Activated CD4-positive, alpha-beta T cell treated with anti-CD3 and anti-CD28 coated beads, Interleukin-2, amount 50 U/mL, for 16 hours (primary cell): ENCODE measurements around the gene LAMC3.
"Not testable (repeated sequence)": the region's sequence is repeated elsewhere in the genome, so short reads cannot be mapped to it uniquely, and the experiment has no call there.

Experiments
- DNase-seq: peaks from one replicate; pipeline ENCODE4 v3.0.0-alpha.2; 2020

Gene LAMC3

DNA sequence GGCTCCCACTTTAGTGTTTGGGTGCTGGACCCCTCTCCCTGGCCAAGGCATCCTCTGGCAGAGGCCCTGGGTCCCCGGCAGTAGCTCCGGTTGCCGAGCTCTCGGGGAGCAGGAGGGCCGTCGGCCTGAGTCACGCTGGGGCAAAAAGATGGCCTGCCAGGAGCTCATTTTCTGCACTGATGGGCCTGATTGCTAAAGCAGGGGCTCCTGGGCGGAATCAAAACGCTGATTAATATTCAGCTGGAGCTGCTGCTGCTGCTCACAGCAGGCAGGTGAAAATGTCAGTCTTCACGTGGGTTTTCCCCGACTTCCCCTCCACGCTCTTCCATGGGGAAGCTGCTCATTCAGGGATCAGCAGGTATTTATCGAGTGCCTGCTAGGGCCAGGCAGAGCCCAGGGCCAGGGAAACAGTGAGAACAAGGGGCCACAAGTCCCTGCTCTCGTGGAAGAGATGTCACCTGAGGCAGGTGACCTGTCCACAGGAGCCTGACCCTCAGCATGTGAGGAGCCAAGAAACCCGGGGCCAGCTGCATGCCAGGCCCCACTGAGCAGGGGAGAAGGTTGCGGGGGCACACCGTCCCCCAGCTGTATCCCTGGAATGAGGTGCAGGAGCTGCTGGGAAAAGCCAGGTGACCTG, 22.1 kb downstream of the LAMC3 start:
- DNase-seq: no peak

DNA sequence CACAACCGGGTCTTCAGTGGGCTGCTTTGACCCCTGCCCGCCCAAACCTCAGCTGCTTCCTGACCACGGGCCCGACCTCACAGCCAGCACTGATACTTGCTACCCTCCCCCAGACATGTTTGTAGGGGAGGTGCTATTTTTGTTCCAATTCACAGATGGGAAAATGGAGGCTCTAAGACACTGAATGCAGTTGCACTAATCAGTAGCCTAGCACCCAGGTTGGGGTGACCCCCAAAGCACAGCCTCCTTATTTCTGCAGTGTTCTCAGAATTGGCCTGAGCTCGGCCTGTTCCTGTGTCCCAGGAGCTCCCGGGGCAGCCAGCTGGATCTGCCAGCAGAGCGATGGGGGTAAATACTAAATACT, 22.6 kb downstream of the LAMC3 start:
- DNase-seq: no peak

DNA sequence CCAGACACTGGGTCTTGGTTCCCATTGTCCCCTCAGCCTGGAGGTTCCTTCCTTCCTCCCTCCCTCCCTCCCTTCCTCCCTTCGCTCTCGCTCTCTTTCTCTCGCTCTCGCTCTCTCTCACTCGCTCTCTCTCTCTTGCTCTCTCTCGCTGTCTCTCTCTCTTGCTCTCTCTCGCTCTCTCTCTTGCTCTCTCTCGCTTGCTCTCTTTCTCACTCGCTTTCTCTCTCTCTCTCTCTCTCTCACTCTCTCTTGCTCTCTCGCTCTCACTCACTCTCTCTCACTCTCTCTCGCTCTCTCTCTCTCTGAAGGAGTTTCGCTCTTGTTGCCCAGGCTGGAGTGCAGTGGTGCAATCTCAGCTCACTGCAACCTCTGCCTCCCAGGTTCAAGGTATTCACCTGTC, 23.4 kb downstream of the LAMC3 start:
- DNase-seq: no peak

DNA sequence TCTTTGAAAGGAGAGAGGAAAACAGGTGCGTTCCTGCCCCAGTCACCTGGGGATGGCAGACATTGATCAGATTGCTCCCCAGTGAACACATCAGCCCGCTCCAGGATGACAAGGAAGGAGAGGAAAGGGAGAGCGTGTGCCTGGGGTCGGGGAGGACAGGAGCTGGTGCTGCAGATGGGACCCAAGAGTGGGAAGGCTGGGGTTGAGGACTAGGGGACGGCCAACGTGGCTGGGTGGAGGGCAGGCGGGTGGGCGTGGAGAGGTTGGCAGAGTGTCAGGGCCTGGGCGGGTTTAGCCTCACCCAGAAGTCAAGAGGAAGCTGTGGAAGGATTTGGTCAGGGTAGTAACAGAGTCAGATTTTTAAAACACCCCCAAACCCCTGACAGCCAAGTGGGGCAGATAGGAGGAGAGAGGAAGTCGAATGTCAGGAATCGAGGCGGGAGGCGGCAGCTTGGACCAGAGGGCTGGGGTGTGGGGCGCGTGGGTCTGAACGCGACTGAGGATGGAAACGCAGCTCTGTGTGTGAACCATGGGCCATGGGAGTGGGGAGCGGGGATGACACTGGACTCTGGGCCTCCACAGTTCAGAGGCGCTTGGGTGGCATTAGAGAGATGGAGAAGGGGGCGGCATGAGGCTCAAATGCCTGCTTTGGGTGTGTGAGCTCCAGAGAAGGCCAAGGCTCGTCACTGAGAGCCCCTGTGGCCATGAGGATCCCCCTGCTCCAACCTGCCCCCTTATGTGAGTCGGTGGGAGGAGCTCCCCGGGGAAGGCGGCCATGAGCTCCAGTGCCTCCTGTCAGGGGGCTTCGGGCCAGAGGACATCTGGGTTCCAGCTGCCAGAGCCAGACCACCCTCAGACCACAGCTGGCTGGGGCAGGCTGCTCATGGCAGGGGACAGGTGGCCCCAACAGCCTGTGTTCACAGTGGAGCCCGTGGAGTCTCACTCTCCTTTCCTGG, 24.6 kb downstream of the LAMC3 start:
- DNase-seq: no peak

DNA sequence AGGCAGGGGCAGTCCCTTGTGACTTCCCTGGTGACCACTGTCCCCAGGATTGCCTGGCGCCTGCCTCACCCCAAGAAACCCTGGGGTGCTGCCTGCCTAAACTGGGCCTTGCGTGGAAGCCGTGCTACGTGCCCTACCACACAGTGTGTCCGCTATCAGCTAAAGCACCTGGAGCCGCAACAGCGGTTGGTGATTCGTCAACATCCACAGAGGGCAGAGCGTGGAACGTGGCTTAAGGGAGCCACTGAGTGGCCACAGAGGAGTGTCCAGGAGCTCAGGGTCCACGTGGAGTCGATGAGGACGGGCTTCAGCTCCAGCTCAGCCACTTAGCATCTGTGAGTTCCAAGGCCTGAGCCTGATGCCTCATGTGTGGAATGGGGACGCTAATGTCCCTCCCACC, 25.3 kb downstream of the LAMC3 start:
- no peak for DNase-seq

DNA sequence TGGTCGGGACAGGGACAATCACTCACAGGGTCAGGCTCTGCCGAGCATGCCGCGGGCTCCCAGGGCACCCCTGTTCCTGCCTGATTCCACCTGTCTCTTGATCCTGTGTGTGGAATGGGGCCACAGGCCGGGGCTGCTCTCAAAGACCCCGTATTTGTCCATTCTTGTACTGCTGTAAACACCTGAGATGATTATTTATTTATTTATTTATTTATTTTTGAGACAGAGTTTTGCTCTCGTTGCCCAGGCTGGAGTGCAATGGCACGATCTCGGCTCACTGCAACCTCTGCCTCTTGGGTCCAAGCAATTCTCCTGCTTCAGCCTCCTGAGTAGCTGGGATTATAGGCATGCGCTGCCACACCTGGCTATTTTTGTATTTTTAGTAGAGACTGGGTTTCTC, 25.8 kb downstream of the LAMC3 start:
- DNase-seq: not testable (repeated sequence)

DNA sequence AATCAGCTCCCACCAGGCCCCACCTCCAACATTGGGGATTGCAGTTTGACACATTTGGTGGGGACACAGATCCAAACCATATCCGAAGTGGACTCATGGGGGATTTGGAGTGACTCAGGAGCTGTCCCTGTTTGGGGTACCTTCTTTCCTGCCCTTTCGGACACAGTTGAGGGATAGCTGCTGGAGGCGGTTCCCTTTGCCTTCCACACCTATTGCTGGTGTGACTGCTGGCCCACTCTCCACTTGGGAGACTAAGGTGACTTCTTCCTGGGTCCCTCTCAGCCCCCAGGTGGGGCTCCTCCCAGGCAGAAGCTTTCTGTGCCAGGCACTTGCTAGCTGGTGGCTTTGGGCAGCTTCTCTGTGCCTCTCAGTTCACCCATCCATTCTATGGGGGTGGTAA, 26.6 kb downstream of the LAMC3 start:
- DNase-seq: no peak

DNA sequence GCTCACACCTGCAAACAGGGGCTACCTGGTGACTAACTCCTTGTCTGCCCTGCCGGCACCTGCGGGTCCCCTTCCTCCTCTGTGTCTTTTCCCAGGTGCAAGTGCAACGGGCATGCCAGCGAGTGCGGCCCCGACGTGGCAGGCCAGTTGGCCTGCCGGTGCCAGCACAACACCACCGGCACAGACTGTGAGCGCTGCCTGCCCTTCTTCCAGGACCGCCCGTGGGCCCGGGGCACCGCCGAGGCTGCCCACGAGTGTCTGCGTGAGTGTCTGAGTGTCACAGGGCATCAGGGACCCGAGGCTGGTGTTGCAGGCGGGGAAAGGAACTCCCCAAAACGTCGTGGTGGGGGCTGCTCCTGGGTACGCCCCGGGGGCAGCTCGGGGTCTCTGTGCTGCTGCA, 27.1 kb downstream of the LAMC3 start:
- DNase-seq: no peak

DNA sequence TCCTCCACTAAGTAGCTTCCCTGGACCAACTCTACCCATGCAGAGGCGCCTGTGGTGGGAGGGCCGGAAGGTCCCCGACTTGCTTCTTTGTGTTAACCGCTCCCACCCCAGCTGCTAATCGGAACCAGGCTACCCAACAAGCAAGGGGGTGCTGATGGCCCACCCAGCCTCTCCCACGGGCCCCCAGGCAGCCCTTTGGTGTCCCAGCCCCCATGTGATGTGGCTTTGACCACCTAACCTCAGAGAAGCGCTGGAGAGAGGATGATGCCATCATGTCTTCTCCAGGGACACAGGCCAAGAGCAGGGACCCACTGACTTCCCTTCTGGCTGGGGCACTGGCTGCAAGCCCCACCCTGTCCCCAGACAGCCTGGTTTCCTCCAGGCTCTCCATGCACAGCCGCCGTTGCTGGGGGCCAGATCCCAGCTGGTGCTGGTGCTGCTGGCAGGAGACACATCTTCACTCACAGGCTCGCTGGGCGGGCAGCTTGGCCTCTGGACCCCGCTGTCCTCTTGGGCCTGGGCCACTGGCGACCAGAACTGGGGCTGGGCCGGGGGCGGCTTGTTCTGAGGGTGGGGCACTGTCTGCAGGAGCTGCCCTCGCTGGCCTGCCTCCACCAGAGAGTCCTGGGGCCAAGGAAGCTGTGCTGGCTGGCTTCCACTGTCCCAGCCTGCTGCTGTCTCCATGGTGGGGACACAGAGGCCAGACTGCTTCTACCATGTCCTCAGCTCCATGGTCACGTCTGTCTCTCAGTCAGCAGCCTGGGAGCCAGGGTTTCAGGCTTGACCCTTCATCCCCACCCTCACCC, 27.8 kb downstream of the LAMC3 start:
- DNase-seq: no peak

DNA sequence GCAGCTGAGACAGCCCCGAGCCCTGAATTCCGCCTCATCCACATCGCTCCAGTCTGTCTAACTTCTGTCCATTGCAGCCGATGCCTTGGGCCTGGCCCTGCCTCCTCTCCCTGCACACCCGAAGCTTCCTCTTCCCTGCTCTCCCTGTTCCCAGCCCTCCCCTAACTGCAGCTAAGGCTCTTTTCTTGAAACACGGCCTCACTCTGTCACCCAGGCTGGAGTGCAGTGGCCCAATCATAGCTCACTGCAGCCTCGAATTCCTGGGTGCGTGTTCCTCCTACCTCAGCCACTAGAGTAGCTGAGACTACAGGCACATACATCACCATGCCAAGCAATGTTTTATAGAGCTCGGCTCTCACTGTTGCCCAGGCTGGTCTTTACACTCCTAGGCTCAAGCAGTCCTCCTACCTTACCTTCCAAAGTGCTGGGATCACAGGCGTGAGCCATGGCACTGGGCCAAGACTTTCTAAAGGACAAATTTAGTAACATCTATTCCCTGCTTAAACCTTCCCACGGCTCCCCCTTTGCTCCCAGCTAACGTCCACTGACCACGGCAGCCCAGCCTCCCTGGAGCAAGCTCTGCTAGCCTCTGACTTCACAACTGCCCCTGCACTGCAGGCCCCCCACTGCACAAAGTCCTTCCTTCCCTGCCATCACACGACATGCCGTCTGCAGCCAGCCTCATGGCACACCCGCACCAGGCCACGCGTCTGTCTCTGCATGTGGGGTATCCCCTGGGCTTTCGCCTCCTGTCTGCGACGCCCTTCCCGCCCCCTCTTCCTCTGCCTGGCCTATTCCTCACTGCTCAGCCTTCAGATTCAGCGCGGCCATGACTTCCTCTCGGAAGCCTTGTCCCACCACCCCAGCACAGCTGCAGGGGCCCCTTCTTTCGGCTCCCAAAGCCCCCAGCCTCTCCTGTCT, 28.6 kb downstream of the LAMC3 start:
- no peak for DNase-seq

DNA sequence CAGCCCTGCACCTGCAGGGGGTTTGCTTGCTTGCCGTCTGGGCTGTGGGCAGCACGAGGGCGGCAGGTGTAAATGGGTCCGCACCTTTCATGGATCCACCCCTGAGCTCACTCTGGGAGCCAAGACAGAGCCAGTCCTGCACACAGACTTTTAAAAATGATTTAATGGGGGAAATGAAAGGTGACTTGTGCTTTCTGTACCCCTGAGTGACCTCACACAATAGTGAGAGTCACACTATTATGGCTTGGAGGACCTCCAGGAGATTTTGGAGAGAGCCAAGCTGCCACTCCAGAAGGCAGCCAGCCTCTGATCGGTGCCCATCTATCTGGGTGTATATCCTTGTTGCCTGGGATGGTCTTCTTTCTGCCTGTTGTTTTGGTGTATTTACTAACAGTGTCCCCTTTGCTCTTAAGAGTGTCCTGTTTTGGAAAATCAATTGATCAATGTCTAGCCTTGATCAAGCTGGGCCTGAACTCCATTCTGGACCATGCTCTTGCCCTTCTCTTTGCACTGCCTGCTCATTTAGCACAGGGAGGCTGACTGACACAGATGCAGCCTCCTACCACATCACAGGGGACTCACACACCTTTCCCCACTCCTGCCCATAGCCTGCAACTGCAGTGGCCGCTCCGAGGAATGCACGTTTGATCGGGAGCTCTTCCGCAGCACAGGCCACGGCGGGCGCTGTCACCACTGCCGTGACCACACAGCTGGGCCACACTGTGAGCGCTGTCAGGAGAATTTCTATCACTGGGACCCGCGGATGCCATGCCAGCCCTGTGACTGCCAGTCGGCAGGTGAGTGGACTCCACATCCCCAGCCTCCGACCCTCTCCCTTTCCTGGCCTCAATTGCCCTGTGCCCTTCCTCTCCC, 29.5 kb downstream of the LAMC3 start:
- no peak for DNase-seq

DNA sequence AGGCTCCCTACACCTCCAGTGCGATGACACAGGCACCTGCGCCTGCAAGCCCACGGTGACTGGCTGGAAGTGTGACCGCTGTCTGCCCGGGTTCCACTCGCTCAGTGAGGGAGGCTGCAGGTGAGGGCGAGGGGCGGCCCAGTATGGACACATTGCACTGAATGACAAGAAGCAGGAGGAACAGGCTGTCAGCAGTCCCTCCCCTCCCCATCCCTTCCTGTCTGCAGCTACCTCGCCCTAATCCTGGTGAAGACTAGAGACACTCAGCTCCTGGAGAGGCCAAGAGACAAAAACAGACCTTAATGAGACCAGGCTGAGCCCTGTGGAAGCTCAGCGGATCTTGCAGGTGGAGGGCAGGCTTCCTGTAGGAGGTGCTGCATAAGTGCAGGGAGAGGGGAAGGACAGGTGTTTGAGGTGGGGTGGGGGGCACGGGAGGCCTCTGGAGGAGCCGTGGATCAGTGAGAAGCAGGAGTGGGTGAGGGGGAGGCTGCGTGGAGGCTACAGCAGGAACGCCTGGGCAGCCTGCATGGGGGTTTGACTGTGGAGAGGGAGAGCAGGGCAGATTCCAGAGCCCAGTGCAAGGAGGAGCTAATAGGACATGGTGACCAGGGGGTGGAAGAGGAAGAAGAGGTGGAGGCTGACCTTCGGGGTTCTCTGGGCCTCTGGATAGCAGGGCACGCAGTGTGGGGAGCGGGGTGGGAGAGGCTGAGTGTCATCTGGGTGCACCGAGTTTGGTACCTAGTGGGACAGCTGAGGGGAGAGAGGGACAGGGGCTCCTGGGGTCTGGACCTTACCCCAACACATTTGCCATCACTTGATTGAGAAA, 30.4 kb downstream of the LAMC3 start:
- no peak for DNase-seq

DNA sequence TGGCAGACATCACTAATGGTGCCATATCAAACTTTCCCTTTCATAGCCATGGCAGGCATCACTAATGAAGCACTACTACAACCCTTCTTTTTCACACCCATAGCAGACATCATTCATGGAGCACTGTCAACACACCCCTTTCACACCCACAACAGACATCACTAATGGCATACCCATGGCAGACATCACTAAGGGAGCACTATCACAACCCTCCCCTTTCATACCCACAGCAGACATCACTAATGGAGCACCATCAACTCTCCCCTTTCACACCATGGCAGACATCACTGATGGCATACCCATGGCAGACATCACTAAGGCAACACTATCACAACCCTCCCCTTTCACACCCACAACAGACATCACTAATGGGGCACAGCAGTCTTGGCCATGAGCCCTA, 33.7 kb downstream of the LAMC3 start:
- no peak for DNase-seq

DNA sequence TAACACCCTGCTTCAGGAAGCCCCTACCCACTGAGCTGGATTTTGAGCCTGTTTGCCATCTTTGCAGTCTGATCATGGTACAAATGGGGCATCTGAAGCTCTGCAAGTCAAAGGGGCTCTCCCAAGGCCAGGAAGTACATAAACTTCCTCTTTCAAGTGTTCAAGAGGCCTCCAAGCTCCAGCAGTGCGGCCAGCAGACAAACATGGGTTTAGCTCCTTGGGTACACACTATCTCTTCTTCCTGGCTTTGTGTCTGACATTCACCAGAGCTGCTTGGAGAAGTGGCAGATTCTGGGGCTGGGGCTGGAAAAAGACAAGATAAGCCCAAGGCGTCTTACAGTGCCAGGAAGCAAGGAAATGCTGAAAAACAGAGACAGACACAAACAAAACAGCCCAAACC, 34.1 kb downstream of the LAMC3 start:
- DNase-seq: no peak

DNA sequence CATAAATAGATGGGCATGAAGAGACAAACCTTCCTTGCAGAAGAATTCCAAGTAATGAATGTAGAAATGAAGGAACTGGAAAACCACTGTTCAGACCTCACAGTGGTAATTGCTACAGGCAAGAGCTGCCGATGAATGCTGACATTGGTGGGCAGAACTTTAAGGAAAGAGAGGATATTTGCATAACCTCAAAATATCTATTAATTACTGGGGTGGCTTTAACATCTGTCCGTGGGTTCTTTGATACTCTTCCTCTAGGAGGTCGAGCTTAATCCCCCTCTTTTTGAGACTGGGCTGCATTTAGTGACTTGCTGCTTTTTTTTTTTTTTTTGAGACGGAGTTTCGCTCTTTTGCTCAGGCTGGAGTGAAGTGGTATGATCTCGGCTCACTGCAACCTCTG, 34.7 kb downstream of the LAMC3 start:
- no peak for DNase-seq

DNA sequence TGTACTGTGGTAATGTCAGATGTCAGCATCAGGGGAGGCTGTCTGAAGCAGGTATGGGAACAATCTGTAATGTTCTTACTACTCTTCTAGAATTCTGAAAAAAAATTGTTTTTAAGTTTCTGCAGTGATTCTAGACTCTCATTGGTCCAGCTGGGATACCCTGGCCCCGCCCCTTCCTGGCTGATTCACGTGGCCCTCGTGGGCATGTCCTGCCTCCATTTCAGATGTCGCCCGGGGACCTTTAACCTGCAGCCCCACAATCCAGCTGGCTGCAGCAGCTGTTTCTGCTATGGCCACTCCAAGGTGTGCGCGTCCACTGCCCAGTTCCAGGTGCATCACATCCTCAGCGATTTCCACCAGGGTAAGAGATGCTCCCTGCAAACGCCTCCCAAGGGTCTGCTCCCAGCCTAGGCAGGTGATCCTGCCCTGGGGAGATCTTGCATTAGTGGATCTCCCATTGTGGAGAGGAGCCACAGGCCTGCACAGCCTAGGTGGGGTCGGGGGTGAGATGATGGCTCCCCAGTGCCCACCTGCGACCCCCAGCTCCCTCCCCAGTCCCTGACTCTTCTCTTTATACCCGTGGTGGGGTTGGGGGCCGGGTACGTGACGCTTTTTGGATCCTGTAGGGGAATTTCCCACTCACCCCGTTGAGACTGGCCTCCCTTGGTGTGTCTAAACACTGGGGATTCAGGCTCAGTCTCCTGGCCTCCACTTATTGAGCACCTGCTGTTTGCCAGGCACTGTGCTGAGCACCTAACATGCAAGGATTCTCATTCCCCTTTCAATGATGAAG, 36.5 kb downstream of the LAMC3 start:
- DNase-seq: peak; percentile 11

DNA sequence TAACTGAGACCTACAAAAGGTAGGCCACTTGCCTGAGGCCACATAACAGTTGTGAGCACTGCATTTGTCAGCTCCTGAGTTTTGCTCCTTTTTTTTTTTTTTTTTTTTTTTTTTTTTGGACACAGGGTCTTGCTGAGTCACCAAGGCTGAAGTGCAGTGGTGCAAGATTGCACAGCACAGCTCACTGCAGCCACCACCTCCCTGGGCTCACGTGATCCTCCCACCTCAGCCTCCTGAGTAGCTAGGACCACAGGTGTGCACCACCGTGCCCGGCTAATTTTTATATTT, 37.1 kb downstream of the LAMC3 start:
- DNase-seq: no peak

DNA sequence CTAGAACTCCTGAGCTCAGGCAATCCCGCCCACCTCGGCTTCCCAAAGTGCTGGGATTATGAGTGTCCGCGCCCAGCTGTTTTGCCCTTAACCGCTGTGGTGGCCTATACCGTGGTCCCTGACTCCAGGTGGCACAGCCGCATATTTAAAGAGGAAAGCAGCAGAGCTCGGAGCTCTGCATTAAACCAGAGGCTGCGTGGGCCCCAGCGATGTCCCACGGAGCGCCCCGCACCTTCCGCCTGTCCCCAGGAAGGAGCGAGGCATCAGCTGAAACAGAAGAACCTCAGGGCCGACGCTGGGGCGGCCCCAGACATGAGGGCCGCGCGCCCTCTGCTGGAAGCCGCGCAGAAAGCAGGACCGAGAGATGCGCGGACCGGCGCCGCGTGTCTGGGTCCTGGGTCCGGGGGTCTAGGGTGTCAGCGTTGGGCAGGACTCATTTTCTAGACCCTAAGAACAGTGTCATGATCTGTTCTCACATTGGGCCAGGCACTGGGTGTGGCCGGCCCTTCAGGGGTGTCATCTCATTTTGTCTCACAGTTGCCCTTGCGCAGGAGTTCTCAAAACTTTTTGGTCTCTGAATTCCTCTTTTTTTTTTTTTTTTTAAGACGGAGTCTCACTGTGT, 37.7 kb downstream of the LAMC3 start:
- DNase-seq: peak; percentile 75

DNA sequence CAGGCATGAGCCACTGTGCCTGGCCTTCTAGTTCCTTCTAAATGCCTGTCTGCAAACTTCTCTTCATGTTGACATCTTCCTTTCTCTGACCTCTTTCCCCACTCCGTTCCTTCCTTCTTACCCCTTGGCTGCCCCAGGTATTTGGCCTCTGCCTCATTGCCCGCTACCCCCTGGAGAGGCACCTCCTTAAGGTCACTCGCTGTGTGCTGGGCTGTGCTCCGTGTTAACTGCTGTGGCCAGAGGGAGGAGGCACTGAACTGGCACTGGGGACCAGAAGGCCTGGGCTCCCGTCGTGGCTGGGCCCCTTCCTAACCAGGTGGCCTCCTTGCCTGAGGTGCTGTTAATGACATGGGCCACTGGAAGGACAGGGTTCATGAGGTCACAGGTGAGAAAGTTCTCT, 39.4 kb downstream of the LAMC3 start:
- DNase-seq: no peak

DNA sequence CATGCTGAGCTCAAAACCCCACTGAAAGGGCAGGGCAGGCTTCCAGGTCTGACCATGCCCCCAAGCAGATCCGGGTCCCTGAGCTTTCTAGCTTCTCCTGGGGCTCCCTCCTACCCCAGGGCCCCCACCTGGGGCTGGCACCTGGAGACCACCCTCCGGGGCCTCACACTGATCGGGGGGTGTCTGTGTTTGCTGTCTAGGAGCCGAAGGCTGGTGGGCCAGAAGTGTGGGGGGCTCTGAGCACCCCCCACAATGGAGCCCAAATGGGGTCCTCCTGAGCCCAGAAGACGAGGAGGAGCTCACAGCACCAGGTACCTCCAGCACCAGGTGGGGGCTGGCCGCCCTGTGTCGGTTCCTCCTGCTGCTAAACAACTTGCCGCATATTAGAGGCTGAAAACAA, 39.8 kb downstream of the LAMC3 start:
- no peak for DNase-seq
